ENCODE results near the gene MRPS25. TPM values are rescaled to one million over a fixed set of nuclear protein-coding genes. Genes with fewer than 3 reads are reported as not detected.
"Not testable (repeated sequence)": the region's sequence is repeated elsewhere in the genome, so short reads cannot be mapped to it uniquely, and the experiment has no call there.

MRPS25 gene
- total RNA-seq, 2 experiments from 2014 or later: 34.6 to 35.0 TPM

- no peak for DNase-seq
- Mint-ChIP-seq H3K27me3 (no peaks in the 10 kb centered on the region), H3K9me3 (no peaks in the 10 kb centered on the region), H3K4me1 (no peaks in the 10 kb centered on the region), H3K4me3 (no peak overlapping the region), H3K36me3 (ENCODE audit: low read depth) (peaks cover 57% of the 10 kb centered on the region), H3K27ac (no peak overlapping the region)
- CTCF ChIA-PET: no interaction called here
- POLR2A ChIA-PET: interaction anchor here (1.2 kb wide), 1 partner anchor 14 kb away, joined by 3 read pairs; no protein-coding TSS in a partner anchor
These were observed 32.5 kb downstream of the MRPS25 start for GRCh38 chr3:15032650-15033049.

- ChIA-PET CTCF (interaction anchor here (1.2 kb wide), 1 partner anchor 22 kb away, joined by 4 read pairs; no protein-coding TSS in a partner anchor), POLR2A (no interaction called here)
- Mint-ChIP-seq H3K4me1 (no peaks in the 10 kb centered on the region), H3K9me3 (no peaks in the 10 kb centered on the region), H3K36me3 (ENCODE audit: low read depth) (peaks cover 61% of the 10 kb centered on the region), H3K27me3 (no peaks in the 10 kb centered on the region), H3K27ac (no peak overlapping the region), H3K4me3 (no peak overlapping the region)
- DNase-seq: no peak
These were observed 35.5 kb downstream of the MRPS25 start for GRCh38 chr3:15029625-15030024.

GRCh38 chr3:15023719-15024118 is 41.4 kb downstream of the MRPS25 start:
- Mint-ChIP-seq H3K4me1 (no peaks in the 10 kb centered on the region), H3K9me3 (no peaks in the 10 kb centered on the region), H3K36me3 (ENCODE audit: low read depth) (peaks cover 48% of the 10 kb centered on the region), H3K27me3 (no peaks in the 10 kb centered on the region), H3K27ac (no peak overlapping the region), H3K4me3 (no peak overlapping the region)
- ChIA-PET POLR2A (no interaction called here), CTCF (no interaction called here)
- no peak for DNase-seq

- no peaks in the 10 kb centered on the region for H3K9me3 Mint-ChIP-seq
- no peak overlapping the region for H3K27ac Mint-ChIP-seq
- ChIA-PET CTCF (no interaction called here), POLR2A (no interaction called here)
- no peak for DNase-seq
- peaks cover 43% of the 10 kb centered on the region for H3K36me3 Mint-ChIP-seq (ENCODE audit: low read depth)
- no peaks in the 10 kb centered on the region for H3K4me1 Mint-ChIP-seq
- H3K4me3 Mint-ChIP-seq: no peak overlapping the region
- H3K27me3 Mint-ChIP-seq: no peaks in the 10 kb centered on the region
These were observed 41.9 kb downstream of the MRPS25 start for GRCh38 chr3:15023249-15023648.

- POLR2A ChIA-PET: no interaction called here
- DNase-seq: no peak
- Mint-ChIP-seq H3K27ac (no peak overlapping the region), H3K4me1 (no peaks in the 10 kb centered on the region), H3K9me3 (no peaks in the 10 kb centered on the region), H3K27me3 (no peaks in the 10 kb centered on the region), H3K36me3 (ENCODE audit: low read depth) (peaks cover 61% of the 10 kb centered on the region), H3K4me3 (no peak overlapping the region)
- CTCF ChIA-PET: no interaction called here
These were observed 47.9 kb downstream of the MRPS25 start for GRCh38 chr3:15017191-15017590.

GRCh38 chr3:15015456-15015855 is 49.7 kb downstream of the MRPS25 start:
- CTCF ChIA-PET: no interaction called here
- H3K36me3 Mint-ChIP-seq (ENCODE audit: low read depth): peaks cover 55% of the 10 kb centered on the region
- POLR2A ChIA-PET: no interaction called here
- no peak for DNase-seq
- no peak overlapping the region for H3K4me3 Mint-ChIP-seq
- no peak overlapping the region for H3K27ac Mint-ChIP-seq
- no peaks in the 10 kb centered on the region for H3K4me1 Mint-ChIP-seq
- H3K9me3 Mint-ChIP-seq: no peaks in the 10 kb centered on the region
- no peaks in the 10 kb centered on the region for H3K27me3 Mint-ChIP-seq

- POLR2A ChIA-PET: no interaction called here
These were observed 50.3 kb downstream of the MRPS25 start for GRCh38 chr3:15014606-15015328.

GRCh38 chr3:15011174-15011573 is 53.9 kb downstream of the MRPS25 start:
- Mint-ChIP-seq H3K4me1 (no peaks in the 10 kb centered on the region), H3K27ac (no peak overlapping the region), H3K36me3 (ENCODE audit: low read depth) (peaks cover 54% of the 10 kb centered on the region), H3K9me3 (no peaks in the 10 kb centered on the region), H3K27me3 (no peaks in the 10 kb centered on the region), H3K4me3 (no peak overlapping the region)
- no peak for DNase-seq
- POLR2A ChIA-PET: no interaction called here
- CTCF ChIA-PET: no interaction called here

More at GRCh38 chr3:15014606-15015328, 50.3 kb downstream of the MRPS25 start:
- CTCF ChIA-PET: no interaction called here
- DNase-seq: no peak
- Mint-ChIP-seq H3K27me3 (no peaks in the 10 kb centered on the region), H3K4me3 (no peak overlapping the region), H3K27ac (no peak overlapping the region), H3K4me1 (no peaks in the 10 kb centered on the region), H3K36me3 (ENCODE audit: low read depth) (peaks cover 58% of the 10 kb centered on the region), H3K9me3 (no peaks in the 10 kb centered on the region)

- Mint-ChIP-seq H3K4me3 (no peak overlapping the region), H3K9me3 (no peaks in the 10 kb centered on the region), H3K36me3 (ENCODE audit: low read depth) (peaks cover 51% of the 10 kb centered on the region), H3K27me3 (no peaks in the 10 kb centered on the region), H3K27ac (no peak overlapping the region), H3K4me1 (no peaks in the 10 kb centered on the region)
- no peak for DNase-seq
- ChIA-PET CTCF (no interaction called here), POLR2A (no interaction called here)
These were observed 54.5 kb downstream of the MRPS25 start for GRCh38 chr3:15010664-15011063.

GRCh38 chr3:15009167-15009566 is 55.9 kb downstream of the MRPS25 start:
- Mint-ChIP-seq H3K4me3 (no peak overlapping the region), H3K4me1 (no peaks in the 10 kb centered on the region), H3K36me3 (ENCODE audit: low read depth) (peaks cover 48% of the 10 kb centered on the region), H3K27me3 (no peaks in the 10 kb centered on the region), H3K9me3 (no peaks in the 10 kb centered on the region), H3K27ac (no peak overlapping the region)
- POLR2A ChIA-PET: no interaction called here
- no peak for DNase-seq
- CTCF ChIA-PET: no interaction called here

- CTCF ChIA-PET: interaction anchor here (0.6 to 0.7 kb wide), 3 partner anchors 13 to 745 kb away, joined by 3 read pairs; no protein-coding TSS in a partner anchor
- H3K4me1 Mint-ChIP-seq: peaks cover 3% of the 10 kb centered on the region
- no peak for DNase-seq
- H3K27me3 Mint-ChIP-seq: no peaks in the 10 kb centered on the region
- no peak overlapping the region for H3K27ac Mint-ChIP-seq
- POLR2A ChIA-PET: no interaction called here
- no peaks in the 10 kb centered on the region for H3K9me3 Mint-ChIP-seq
- no peak overlapping the region for H3K4me3 Mint-ChIP-seq
- H3K36me3 Mint-ChIP-seq (ENCODE audit: low read depth): peaks cover 46% of the 10 kb centered on the region
These were observed 57.4 kb downstream of the MRPS25 start for GRCh38 chr3:15007681-15008141.

GRCh38 chr3:14999182-14999581 is 65.9 kb downstream of the MRPS25 start:
- DNase-seq, CTCF ChIA-PET, H3K27ac Mint-ChIP-seq, POLR2A ChIA-PET, H3K9me3 Mint-ChIP-seq, H3K27me3 Mint-ChIP-seq, H3K4me1 Mint-ChIP-seq, H3K4me3 Mint-ChIP-seq: not testable (repeated sequence)
- H3K36me3 Mint-ChIP-seq (ENCODE audit: low read depth): peaks cover 36% of the 10 kb centered on the region
